Measurements from ENCODE around the gene SMCO1.
"Not testable (repeated sequence)": the region's sequence is repeated elsewhere in the genome, so short reads cannot be mapped to it uniquely, and the experiment has no call there.

DNA sequence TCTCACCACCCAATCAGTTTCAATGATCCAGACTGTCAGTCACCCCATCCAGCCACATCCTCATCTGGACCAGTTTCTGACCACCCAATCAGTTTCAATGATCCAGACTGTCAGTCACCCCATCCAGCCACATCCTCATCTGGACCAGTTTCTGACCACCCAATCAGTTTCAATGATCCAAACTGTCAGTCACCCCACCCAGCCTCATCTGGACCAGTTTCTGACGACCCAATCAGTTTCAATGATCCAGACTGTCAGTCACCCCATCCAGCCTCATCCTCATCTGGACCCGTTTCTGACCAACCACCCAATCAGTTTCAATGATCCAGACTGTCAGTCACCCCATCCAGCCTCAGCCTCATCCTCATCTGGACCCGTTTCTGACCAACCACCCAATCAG lies 45.0 kb downstream of the SMCO1 start:
- not testable (repeated sequence) for TF ChIP-seq CTCF (IDR thresholded peaks at IDR 0.05; ENCODE audit: extremely low read depth in 1 of 2, insufficient read depth in 1 of 2, low read depth in 1 of 2, low read length in 2 of 2); POLR2A (IDR thresholded peaks at IDR 0.05; ENCODE audit: low read depth, low read length); POLR2AphosphoS5 (IDR thresholded peaks at IDR 0.05; ENCODE audit: insufficient read depth, low read depth, low read length); MAX (IDR thresholded peaks at IDR 0.05; ENCODE audit: insufficient read depth, insufficient read length); MYC (IDR thresholded peaks at IDR 0.05; ENCODE audit: low read depth, low read length); EZH2 (IDR thresholded peaks at IDR 0.05; ENCODE audit: borderline replicate concordance, low read depth, low read length, severe bottlenecking); FOS (IDR thresholded peaks at IDR 0.05; ENCODE audit: borderline replicate concordance, insufficient read depth, low read length)

Measured in endothelial cell of umbilical vein (primary cell).